HG03196 (cell line): ENCODE data around the gene AGER.

ENCODE experiments used
- ATAC-seq: cut with Tn5 transposase; IDR thresholded peaks from one replicate; pipeline ENCODE4 v1.9.1; 2021; ENCODE audit not compliant: unreplicated experiment

AGER gene

DNA sequence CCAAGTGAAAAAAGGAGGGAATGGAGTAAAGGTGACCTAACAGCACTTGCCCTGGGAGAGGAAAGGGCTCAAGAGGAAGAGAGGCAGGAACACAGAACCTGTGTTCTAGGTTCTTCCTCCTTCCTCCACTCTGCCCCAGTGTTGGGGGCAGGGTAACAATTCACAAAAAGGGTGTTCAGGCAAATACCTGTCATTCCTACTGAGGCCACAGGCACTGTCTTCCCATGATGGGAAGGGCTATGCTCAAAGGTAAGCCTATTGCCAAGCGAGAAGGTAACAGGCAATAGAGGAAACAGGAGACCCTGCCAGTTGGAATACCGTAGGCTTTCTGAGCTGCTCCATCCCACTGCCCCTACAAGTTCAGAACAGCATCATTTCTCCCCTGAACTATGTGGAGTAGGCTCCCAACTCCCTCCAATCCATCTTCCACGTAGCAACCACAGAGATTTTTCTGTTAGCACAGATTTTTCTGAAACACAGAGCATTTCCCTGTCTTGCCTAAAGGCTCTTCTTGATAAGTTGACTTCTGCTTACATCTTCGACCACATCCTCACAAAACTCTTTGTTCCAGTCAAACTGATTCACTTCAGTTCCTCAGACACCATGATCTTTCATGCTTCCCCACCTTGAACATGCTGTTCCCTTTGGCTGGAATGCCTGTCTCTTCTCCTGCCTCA is 10.9 kb downstream of the AGER start:
- no peak for ATAC-seq

DNA sequence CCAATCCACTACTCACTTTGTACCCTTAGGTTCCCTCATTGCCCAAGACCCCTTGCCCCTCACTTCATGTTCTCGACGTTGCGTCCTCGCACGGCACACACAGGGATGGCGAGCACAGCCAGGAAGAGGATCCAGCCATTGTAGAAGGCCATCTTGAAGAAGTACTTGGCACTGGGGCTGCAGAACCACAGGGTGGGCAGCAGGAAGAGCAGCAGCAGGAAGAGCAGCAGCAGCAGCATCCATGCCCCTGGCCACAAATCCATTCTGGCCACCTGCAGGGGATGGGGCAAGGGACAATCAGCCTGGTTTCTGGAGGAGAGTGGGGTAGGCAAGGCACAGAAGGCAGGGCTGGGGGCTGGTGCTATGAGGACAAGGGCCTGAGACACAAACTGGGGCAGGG is 12.8 kb downstream of the AGER start:
- no peak for ATAC-seq

GRCh38 chr6:32170294-32170693 is 13.8 kb downstream of the AGER start:
- no peak for ATAC-seq

DNA sequence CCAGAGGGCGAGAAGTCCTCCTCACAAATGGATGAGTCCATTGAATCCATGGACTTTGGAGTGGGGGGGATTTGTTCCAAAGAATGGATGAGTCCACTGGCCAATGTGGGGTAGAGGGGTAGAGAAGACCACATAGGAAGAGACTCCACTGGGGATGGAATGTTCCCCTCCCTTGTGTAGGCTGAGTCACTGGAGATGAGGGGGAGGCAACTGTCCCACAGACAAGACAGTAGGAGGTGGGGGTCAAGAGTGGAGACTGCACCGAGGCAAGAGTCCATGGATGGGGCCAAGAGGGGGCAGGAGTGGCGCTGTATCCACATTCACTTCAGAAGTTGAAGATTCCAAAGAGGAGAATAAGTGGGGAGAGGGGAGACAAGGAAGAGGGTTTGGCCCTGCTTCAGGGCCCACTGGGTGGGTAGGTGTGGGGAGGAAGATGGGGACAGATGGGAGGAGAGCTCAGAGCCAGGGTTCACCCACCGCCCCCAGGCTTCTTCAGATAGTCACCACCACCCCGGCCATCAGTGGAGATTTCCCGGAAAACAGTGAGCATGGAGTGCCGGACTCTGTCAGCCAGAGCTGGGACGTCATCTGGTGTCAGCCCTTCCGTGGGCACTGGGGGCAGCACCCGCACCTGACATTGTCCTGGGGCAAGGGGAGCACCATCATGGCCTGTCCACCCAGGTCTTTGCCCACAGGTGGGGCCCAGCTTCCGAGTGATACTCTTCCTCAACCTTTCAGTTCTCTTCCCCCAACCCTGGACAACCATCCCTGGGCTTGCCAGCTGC is 15.1 kb downstream of the AGER start:
- ATAC-seq = no peak

DNA sequence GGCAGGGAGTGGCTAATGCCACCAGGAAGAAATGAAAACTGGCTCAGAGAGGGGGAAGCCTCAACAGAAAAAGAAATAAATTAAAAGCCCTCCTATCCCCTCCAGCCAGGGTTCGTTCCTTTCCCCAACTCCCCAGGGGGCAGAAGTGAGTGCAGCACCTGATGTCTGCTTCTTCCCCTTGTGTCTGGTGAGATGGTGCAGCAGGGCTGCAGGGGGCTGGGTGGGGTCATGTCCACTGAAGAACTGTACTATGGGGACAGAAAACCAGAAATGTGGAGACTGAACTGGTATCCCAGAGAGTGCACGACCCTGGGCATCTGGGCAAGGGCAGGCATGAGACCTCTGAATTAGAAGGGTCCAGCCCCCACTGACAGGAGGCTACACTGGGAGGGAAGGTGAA is 15.7 kb downstream of the AGER start:
- no peak for ATAC-seq

DNA sequence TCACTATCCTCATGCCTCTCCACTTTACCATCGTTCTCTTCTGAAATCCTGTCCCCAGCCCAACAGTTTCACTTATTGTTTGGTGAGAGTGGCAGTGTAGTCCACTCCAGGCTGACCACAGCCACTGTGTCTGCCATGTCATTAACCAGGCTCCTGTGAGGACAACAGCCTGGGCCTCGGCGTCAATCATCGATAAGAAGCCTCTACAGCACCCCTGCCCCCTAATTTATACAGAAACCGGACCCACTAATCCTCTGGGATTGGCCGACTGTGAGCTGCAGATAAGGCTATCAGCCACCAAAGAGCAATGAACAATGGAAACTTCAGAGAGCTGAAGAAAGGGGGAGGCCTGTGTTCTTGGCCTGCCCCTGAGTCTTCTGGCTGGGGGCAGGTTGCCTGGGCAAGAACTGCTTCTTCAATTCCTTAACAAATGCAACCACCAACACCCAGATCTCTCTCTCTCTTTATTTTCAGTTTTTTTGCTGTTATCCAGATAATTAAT is 16.2 kb downstream of the AGER start:
- ATAC-seq = no peak

- no peak for ATAC-seq
Measured at GRCh38 chr6:32167154-32167760, 16.8 kb downstream of the AGER start.

GRCh38 chr6:32166411-32167061 is 17.5 kb downstream of the AGER start:
- ATAC-seq = no peak

GRCh38 chr6:32164295-32164694 is 19.8 kb downstream of the AGER start, which contains the start of gene EGFL8:
Gene EGFL8, plus strand, starts transcription at chr6:32164595. Its CDS starts 1,571 bp downstream, at chr6:32166166.
- ATAC-seq = no peak

DNA sequence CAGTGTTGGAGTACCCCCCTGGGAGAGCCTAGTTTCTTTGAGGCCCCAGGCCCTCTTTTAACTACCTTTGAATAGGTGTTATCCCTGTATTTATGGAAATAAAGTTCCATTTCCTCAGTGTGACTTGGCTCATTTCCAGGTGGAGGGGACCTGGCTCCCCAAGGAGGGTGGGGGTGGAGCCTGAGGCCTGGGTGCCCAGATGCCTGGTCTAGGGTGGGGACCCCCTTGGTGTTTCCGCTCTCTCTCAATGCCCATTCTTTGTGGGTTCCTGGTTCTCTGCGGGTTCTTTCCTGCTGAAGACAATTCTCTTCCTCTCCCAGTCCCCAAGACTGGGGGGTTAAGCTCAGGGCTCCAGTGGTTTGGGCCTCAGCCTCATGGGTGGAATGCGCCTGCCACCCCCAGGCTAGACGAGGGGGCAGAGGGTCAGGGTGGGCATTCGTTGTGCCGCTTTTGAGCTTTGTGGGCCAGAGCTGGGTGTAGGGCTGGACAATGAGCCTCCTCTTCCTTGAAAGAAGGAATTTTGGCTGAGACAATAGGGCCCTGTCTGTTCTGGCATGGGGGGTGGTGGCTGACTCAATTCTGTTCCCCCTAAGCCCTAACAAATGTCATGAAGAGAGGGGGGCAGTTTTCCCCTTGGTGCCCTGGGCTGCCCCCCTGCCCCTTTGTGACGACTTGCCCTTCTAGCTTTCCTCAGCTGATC is 20.3 kb downstream of the AGER start:
- no peak for ATAC-seq

- no peak for ATAC-seq
Measured at GRCh38 chr6:32158052-32158451, 26.0 kb downstream of the AGER start.

DNA sequence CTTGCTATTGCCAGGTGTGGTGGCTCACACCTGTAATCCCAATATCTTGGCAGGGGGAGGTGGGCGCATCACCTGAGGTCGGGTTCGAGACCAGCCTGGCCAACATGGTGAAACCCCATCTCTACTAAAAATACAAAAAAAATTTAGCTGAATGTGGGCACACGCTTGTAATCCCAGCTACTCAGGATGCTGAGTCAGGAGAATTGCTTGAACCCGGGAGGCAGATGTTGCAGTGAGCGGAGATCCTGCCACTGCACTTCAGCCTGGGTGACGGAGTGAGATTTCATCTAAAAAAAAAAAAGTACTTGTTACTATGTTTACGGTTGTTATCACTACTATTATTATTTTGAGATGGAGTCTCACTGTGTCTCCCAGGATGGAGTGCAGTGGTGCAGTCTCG is 27.2 kb downstream of the AGER start:
- ATAC-seq = no peak

- peak; percentile 52 for ATAC-seq
Measured at GRCh38 chr6:32154514-32155161, 29.4 kb downstream of the AGER start.

DNA sequence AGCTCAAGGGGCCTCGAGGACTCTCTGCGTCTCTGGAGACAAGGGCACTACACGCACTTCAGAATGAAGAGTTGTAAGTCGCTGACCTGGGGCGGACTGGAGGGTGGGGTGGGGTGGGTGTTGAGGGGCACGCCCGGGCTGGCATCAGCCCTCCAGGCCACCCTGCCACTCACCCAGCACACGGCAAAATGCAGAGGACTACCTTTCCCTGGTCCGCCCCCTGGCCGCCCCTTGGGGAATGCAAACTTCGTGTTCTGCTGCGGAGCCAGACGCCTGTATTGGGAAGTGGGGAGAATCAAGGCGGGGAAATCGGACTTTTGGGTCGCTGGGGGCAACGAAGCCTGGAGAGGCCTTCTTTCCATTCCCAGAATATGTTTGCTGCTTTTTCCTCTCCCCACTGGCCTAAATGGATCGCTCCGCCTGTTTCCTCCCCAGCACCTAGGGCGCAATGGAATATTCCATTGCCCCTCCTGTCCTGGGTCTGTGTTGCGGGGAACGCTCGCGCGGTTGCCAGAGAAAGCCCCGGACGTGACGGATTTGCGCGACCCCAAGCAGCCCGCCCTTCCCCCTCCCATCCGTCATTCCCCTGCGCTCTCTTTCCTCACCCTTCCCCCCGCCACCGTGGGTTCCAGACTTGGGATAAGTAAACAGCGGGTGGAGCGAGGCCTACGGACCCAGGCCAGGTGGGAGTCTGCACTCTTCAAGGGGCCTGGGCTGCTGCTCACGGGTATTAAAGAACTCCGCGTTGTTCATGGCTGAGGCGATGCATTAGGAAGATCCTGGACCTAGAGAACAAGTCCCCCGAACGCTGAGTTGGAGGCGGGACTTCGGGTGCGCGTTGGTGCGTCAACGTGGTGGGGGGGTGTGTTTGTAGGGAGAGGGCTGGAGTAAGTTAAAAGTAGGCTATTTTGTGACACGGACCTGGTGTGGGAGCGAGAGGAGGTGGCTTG is 30.2 kb downstream of the AGER start, which contains the start of gene PPT2:
TSS of gene PPT2 (plus strand) at position 578 of the 950 bp plus-strand sequence. CDS start 454 bp downstream, outside the sequence.
- ATAC-seq = no peak

DNA sequence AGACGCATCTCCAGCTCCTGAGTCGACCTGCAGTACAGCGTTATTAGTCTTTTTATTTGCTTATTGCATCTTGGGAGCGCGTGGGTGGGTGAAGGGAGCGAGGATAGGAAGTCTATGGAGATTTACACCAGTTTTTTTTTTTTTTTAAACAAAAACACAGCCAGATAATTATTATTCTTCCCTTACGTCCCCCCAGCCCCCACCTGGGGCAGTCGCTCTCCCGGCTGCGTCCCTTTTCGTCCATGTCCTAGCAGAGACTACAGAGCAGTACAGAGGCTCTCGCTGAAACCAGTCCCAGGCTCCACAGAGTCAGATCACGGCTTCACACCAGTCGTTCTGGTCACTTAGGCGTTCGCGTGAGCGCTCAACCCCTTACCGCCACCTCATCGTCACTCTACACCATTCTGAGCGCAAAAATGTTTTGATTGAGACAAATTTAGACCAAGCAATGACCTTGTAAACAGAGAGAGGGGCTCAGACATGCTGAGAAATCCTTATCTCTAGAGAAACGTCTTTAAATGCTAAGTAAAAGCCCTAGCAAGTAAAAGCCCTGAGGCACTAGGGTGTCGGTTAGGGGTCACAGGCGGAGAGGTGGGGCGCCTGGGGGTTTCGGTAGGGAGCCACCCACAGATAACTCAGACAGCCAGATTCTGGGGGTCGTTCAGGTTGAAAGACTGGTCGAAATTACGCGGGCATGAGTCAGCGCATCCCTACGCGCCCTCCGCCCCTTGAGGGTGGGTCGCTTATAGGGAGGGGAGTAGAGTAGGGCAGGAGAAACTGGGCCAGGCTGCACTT is 31.1 kb downstream of the AGER start:
- no peak for ATAC-seq

DNA sequence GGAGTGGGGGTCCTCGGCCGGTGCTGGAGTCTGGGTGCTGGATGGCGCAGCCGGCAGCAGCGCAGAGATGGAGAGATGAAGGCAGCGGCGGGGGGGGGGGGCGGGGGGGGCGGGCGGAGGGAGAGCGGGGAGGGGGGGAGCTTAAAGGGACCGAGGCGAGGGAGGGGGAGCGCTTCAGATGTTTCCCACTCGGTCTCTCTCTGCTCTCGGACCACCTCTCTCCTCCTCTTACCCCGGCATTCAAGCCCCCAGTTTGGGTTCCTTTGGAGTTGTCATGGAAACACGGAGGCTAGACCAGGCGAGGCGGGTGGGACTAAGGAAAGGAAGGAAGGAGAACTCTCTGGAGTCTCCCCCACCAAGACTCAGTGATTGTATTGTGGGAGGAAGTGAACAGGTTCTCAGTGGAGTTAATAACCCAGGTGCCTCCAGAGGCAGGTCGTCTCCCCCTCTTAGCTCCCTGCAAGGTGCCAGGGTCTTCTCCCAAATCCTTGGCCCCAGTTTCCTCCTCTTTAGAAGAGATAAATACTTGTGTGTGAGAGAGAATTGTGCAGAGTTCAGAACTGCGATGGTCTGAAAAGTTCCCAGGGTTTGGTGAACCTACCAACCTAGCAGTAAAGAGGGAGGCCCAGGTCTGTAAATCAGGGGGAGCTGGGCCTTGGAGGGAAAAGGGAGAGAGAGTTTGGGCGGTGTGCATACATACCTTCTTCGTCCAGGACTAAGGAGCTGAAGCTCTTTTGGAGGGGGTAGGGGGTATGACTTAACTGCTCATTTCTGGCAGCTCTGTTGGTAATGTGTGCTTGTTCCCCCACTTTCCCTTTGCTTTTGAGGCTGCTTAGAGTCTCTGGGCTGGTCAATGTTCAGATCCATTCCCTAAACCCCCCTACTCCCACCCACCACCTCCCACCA is 31.9 kb downstream of the AGER start, which contains the start of gene PRRT1:
TSS of gene PRRT1 (minus strand) at position 77 of the 906 bp plus-strand sequence. CDS start 112 bp downstream, outside the sequence.
- ATAC-seq = no peak
